Activated T-helper 17 cell treated with anti-CD3 and anti-CD28 coated beads, Interleukin-2, amount 50 U/mL, for 72 hours (primary cell): ENCODE data around the gene GRXCR2. TPM values are rescaled to one million over a fixed set of nuclear protein-coding genes. Genes with fewer than 3 reads are reported as not detected.

Source experiments
- total RNA-seq, 2 donors: library from RNA; stranded (reverse); gene quantifications; one replicate each; pipeline ENCODE4 v1.2.3, GENCODE V29; 2022

Gene GRXCR2
- total RNA-seq, 2 donors from 2014 or later, result not detected

Other genes with a start within 250 kb of the GRXCR2 start
- 10 to 100 TPM in 1 of 2 donors, 1 to 10 TPM in 1; 7.7 to 29.1 TPM for gene PRELID2, start 37.7 kb downstream of the GRXCR2 start, total RNA-seq
- under 1 TPM in 1 of 2 donors, not detected in 1; 0.80 TPM for gene SH3RF2, start 63.6 kb upstream of the GRXCR2 start, total RNA-seq
- gene PLAC8L1, start 232.6 kb upstream of the GRXCR2 start, total RNA-seq, result under 1 TPM; 0.45 to 0.69 TPM